HEK293 (cell line): Measurements from ENCODE around the gene PRM3.

Experiments
- GLI2 ChIP-seq: fragments of 450-650 bp; formaldehyde crosslinking; IDR thresholded peaks from 2 replicates; pipeline ENCODE4; 2017; ENCODE audit warnings: missing biosample characterization, missing genetic modification characterization, low read depth, borderline replicate concordance
- GLI4 ChIP-seq: fragments of 450-650 bp; formaldehyde crosslinking; IDR thresholded peaks from 2 replicates; pipeline ENCODE4 v1.5.1; 2016; ENCODE audit warnings: missing biosample characterization, missing genetic modification characterization
- GLIS2 ChIP-seq: fragments of 450-650 bp; formaldehyde crosslinking; IDR thresholded peaks from 2 replicates; pipeline ENCODE4 v1.5.1; 2016; ENCODE audit warnings: missing biosample characterization, missing genetic modification characterization
- MZF1 ChIP-seq: fragments of 450-650 bp; formaldehyde crosslinking; IDR thresholded peaks from 2 replicates; pipeline ENCODE4 v1.5.1; 2017; ENCODE audit warnings: missing biosample characterization, missing genetic modification characterization, borderline replicate concordance
- OSR2 ChIP-seq: fragments of 450-650 bp; formaldehyde crosslinking; IDR thresholded peaks from 2 replicates; pipeline ENCODE4 v1.5.1; 2016; ENCODE audit warnings: missing biosample characterization, missing genetic modification characterization
- SETDB1 ChIP-seq: IDR thresholded peaks from one replicate; pipeline ENCODE4 v1.6.1; 2017; ENCODE audit warnings: mild to moderate bottlenecking, low read length, moderate library complexity, mixed read lengths; ENCODE audit not compliant: insufficient read length
- TCF7L2 ChIP-seq: IDR thresholded peaks from 2 replicates; pipeline ENCODE4 v1.6.1; 2011; ENCODE audit warnings: low read depth, mild to moderate bottlenecking, inconsistent platforms, low read length, moderate library complexity, borderline replicate concordance
- ZBTB20 ChIP-seq: fragments of 450-650 bp; formaldehyde crosslinking; IDR thresholded peaks from 2 replicates; pipeline ENCODE4 v1.5.1; 2016; ENCODE audit warnings: missing biosample characterization, missing genetic modification characterization
- ZFP3 ChIP-seq: fragments of 450-650 bp; formaldehyde crosslinking; IDR thresholded peaks from 2 replicates; pipeline ENCODE4 v1.5.1; 2016; ENCODE audit warnings: low read depth, missing biosample characterization, missing genetic modification characterization
- ZNF121 ChIP-seq: fragments of 450-650 bp; formaldehyde crosslinking; IDR thresholded peaks from 2 replicates; pipeline ENCODE4 v1.5.1; 2016; ENCODE audit warnings: missing biosample characterization, missing genetic modification characterization
- ZNF146 ChIP-seq: fragments of 450-650 bp; formaldehyde crosslinking; IDR thresholded peaks from 2 replicates; pipeline ENCODE4 v1.5.1; 2016; ENCODE audit warnings: missing biosample characterization, missing genetic modification characterization
- ZNF211 ChIP-seq: fragments of 450-650 bp; formaldehyde crosslinking; IDR thresholded peaks from 2 replicates; pipeline ENCODE4 v1.5.1; 2016; ENCODE audit warnings: low read depth, missing biosample characterization, missing genetic modification characterization
- ZNF292 ChIP-seq: fragments of 450-650 bp; formaldehyde crosslinking; IDR thresholded peaks from 2 replicates; pipeline ENCODE4 v1.5.1; 2016; ENCODE audit warnings: low read depth, missing biosample characterization, missing genetic modification characterization, borderline replicate concordance
- ZNF302 ChIP-seq: fragments of 450-650 bp; formaldehyde crosslinking; IDR thresholded peaks from 2 replicates; pipeline ENCODE4 v1.5.1; 2016; ENCODE audit warnings: missing biosample characterization, missing genetic modification characterization, low read depth
- ZNF311 ChIP-seq: fragments of 450-650 bp; formaldehyde crosslinking; IDR thresholded peaks from 2 replicates; pipeline ENCODE4 v1.5.1; 2017; ENCODE audit warnings: missing biosample characterization, missing genetic modification characterization, borderline replicate concordance
- ZNF391 ChIP-seq: fragments of 450-650 bp; formaldehyde crosslinking; IDR thresholded peaks from 2 replicates; pipeline ENCODE4 v1.5.1; 2016; ENCODE audit warnings: low read depth, missing biosample characterization, missing genetic modification characterization, borderline replicate concordance
- ZNF426 ChIP-seq: fragments of 450-650 bp; formaldehyde crosslinking; IDR thresholded peaks from 2 replicates; pipeline ENCODE4 v1.5.1; 2017; ENCODE audit warnings: missing biosample characterization, missing genetic modification characterization, mild to moderate bottlenecking, inconsistent platforms, moderate library complexity
- ZNF510 ChIP-seq: fragments of 450-650 bp; formaldehyde crosslinking; IDR thresholded peaks from 2 replicates; pipeline ENCODE4 v1.5.1; 2018; ENCODE audit warnings: mild to moderate bottlenecking, missing genetic modification characterization, missing biosample characterization; ENCODE audit not compliant: insufficient replicate concordance
- ZNF530 ChIP-seq: fragments of 450-650 bp; formaldehyde crosslinking; IDR thresholded peaks from 2 replicates; pipeline ENCODE4 v1.5.1; 2016; ENCODE audit warnings: low read depth, missing biosample characterization, missing genetic modification characterization
- ZNF561 ChIP-seq: fragments of 450-650 bp; IDR thresholded peaks from 2 replicates; pipeline ENCODE4 v1.5.1; 2018; ENCODE audit warnings: missing biosample characterization, missing genetic modification characterization, borderline replicate concordance
- ZNF660 ChIP-seq: fragments of 450-650 bp; IDR thresholded peaks from 2 replicates; pipeline ENCODE4 v1.5.1; 2018; ENCODE audit warnings: missing biosample characterization, mild to moderate bottlenecking, missing genetic modification characterization
- ZNF670 ChIP-seq: fragments of 450-650 bp; formaldehyde crosslinking; IDR thresholded peaks from 2 replicates; pipeline ENCODE4 v1.5.1; 2016; ENCODE audit warnings: missing biosample characterization, missing genetic modification characterization, low read depth
- ZNF76 ChIP-seq: fragments of 450-650 bp; formaldehyde crosslinking; IDR thresholded peaks from 2 replicates; pipeline ENCODE4; 2016; ENCODE audit warnings: low read depth, missing biosample characterization, missing genetic modification characterization, borderline replicate concordance
- ZNF830 ChIP-seq: fragments of 450-650 bp; IDR thresholded peaks from 2 replicates; pipeline ENCODE4 v1.5.0; 2018; ENCODE audit warnings: missing biosample characterization, missing genetic modification characterization, low read depth, mild to moderate bottlenecking, moderate library complexity
- TF ChIP-seq, protein P1 (sequence below): fragments of 450-650 bp; formaldehyde crosslinking; IDR thresholded peaks from 2 replicates; pipeline ENCODE4 v1.5.1; 2016; ENCODE audit warnings: missing biosample characterization, missing genetic modification characterization
- TF ChIP-seq, protein P2 (sequence below): fragments of 450-650 bp; formaldehyde crosslinking; conservative IDR thresholded peaks from 2 replicates; pipeline ENCODE4 v1.5.1; 2016; ENCODE audit warnings: low read depth, missing biosample characterization, missing genetic modification characterization
- TF ChIP-seq, protein P3 (sequence below): fragments of 450-650 bp; formaldehyde crosslinking; IDR thresholded peaks from 2 replicates; pipeline ENCODE4 v1.5.1; 2016; ENCODE audit warnings: missing biosample characterization, missing genetic modification characterization
- TF ChIP-seq, protein P4 (sequence below): fragments of 450-650 bp; formaldehyde crosslinking; IDR thresholded peaks from 2 replicates; pipeline ENCODE4 v1.5.1; 2016; ENCODE audit warnings: missing biosample characterization, missing genetic modification characterization
- TF ChIP-seq, protein P5 (sequence below): fragments of 450-650 bp; IDR thresholded peaks from 2 replicates; pipeline ENCODE4 v1.5.1; 2018; ENCODE audit warnings: missing biosample characterization, mild to moderate bottlenecking, missing genetic modification characterization
- TF ChIP-seq, protein P6 (sequence below): fragments of 450-650 bp; formaldehyde crosslinking; IDR thresholded peaks from 2 replicates; pipeline ENCODE4 v1.5.1; 2016; ENCODE audit warnings: missing biosample characterization, missing genetic modification characterization

The PRM3 gene

DNA sequence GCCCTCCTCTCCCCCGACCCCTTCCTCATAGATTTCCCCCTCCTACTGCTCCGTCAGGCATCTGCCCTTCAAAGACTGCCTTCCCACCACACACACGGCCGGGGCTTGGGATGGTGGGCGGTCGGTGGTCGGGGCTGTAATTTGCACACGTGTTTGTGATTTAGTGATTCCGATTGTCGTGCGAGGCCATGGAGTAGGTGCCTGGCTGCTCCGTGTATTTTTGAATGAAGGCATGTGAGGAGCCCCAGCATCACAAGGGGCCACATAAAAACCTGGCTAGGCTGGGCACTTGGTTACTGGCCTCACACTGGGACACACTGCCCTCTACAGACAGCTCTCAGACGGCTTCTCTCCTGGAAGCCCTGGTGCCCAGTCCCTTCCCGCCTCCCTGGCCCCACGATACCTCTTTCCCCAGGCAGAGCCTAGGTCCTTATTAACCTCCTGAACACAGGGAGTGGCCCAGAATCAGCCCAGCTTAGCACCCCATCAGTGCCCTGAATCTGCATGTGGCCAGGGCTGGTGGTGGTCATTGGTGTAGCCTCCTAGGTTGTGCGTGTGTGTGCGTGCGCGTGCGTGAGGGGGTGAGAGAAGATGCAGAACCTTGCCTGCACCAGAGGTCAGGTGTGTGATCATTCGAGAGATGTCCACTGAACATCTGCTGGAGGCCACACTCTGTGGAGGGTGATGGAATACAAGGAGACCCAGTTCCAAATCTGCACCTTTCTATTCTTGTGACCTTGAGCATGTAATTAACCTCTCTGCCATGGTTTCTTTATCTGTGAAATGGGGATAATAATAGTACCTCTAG lies 16.1 kb downstream of the PRM3 start (continued):
- no peak for TF ChIP-seq ZNF510 (tag by site-specific recombination)
- TF ChIP-seq ZNF426 (tag by site-specific recombination) = no peak
- TF ChIP-seq ZNF302 (tag by site-specific recombination) = no peak
- no peak for TF ChIP-seq ZNF311 (tag by site-specific recombination)
- no peak for TF ChIP-seq MZF1 (tag by site-specific recombination)
- no peak for TF ChIP-seq ZNF76 (tag by site-specific recombination)
- peak; percentile 30; the same call in 1 of the 2 replicates for TF ChIP-seq ZNF561
- no peak for TF ChIP-seq ZNF146 (tag by site-specific recombination)
- TF ChIP-seq, protein P1, sequence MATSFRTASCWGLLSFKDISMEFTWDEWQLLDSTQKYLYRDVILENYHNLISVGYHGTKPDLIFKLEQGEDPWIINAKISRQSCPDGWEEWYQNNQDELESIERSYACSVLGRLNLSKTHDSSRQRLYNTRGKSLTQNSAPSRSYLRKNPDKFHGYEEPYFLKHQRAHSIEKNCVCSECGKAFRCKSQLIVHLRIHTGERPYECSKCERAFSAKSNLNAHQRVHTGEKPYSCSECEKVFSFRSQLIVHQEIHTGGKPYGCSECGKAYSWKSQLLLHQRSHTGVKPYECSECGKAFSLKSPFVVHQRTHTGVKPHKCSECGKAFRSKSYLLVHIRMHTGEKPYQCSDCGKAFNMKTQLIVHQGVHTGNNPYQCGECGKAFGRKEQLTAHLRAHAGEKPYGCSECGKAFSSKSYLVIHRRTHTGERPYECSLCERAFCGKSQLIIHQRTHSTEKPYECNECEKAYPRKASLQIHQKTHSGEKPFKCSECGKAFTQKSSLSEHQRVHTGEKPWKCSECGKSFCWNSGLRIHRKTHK (tag by site-specific recombination) = no peak
- TF ChIP-seq, protein P2, sequence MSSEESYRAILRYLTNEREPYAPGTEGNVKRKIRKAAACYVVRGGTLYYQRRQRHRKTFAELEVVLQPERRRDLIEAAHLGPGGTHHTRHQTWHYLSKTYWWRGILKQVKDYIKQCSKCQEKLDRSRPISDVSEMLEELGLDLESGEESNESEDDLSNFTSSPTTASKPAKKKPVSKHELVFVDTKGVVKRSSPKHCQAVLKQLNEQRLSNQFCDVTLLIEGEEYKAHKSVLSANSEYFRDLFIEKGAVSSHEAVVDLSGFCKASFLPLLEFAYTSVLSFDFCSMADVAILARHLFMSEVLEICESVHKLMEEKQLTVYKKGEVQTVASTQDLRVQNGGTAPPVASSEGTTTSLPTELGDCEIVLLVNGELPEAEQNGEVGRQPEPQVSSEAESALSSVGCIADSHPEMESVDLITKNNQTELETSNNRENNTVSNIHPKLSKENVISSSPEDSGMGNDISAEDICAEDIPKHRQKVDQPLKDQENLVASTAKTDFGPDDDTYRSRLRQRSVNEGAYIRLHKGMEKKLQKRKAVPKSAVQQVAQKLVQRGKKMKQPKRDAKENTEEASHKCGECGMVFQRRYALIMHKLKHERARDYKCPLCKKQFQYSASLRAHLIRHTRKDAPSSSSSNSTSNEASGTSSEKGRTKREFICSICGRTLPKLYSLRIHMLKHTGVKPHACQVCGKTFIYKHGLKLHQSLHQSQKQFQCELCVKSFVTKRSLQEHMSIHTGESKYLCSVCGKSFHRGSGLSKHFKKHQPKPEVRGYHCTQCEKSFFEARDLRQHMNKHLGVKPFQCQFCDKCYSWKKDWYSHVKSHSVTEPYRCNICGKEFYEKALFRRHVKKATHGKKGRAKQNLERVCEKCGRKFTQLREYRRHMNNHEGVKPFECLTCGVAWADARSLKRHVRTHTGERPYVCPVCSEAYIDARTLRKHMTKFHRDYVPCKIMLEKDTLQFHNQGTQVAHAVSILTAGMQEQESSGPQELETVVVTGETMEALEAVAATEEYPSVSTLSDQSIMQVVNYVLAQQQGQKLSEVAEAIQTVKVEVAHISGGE = no peak
- TF ChIP-seq, protein P3, sequence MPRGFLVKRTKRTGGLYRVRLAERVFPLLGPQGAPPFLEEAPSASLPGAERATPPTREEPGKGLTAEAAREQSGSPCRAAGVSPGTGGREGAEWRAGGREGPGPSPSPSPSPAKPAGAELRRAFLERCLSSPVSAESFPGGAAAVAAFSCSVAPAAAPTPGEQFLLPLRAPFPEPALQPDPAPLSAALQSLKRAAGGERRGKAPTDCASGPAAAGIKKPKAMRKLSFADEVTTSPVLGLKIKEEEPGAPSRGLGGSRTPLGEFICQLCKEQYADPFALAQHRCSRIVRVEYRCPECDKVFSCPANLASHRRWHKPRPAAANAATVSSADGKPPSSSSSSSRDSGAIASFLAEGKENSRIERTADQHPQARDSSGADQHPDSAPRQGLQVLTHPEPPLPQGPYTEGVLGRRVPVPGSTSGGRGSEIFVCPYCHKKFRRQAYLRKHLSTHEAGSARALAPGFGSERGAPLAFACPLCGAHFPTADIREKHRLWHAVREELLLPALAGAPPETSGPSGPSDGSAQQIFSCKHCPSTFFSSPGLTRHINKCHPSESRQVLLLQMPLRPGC (tag by site-specific recombination) = no peak
- no peak for TF ChIP-seq GLI4 (tag by site-specific recombination)
- TF ChIP-seq ZNF121 (tag by site-specific recombination) = no peak
- no peak for TF ChIP-seq TCF7L2
- TF ChIP-seq ZNF670 (tag by site-specific recombination) = no peak
- TF ChIP-seq, protein P4, sequence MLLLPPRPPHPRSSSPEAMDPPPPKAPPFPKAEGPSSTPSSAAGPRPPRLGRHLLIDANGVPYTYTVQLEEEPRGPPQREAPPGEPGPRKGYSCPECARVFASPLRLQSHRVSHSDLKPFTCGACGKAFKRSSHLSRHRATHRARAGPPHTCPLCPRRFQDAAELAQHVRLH (tag by site-specific recombination) = no peak
- TF ChIP-seq, protein P5, sequence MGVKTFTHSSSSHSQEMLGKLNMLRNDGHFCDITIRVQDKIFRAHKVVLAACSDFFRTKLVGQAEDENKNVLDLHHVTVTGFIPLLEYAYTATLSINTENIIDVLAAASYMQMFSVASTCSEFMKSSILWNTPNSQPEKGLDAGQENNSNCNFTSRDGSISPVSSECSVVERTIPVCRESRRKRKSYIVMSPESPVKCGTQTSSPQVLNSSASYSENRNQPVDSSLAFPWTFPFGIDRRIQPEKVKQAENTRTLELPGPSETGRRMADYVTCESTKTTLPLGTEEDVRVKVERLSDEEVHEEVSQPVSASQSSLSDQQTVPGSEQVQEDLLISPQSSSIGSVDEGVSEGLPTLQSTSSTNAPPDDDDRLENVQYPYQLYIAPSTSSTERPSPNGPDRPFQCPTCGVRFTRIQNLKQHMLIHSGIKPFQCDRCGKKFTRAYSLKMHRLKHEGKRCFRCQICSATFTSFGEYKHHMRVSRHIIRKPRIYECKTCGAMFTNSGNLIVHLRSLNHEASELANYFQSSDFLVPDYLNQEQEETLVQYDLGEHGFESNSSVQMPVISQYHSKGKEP (tag by site-specific recombination) = no peak
- TF ChIP-seq ZNF660 (tag by site-specific recombination) = no peak
- TF ChIP-seq GLI2 (tag by site-specific recombination) = no peak
- TF ChIP-seq, protein P6, sequence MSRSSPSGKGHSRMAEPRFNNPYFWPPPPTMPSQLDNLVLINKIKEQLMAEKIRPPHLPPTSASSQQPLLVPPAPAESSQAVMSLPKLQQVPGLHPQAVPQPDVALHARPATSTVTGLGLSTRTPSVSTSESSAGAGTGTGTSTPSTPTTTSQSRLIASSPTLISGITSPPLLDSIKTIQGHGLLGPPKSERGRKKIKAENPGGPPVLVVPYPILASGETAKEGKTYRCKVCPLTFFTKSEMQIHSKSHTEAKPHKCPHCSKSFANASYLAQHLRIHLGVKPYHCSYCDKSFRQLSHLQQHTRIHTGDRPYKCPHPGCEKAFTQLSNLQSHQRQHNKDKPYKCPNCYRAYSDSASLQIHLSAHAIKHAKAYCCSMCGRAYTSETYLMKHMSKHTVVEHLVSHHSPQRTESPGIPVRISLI (tag by site-specific recombination) = no peak
- TF ChIP-seq OSR2 (tag by site-specific recombination) = no peak
- no peak for TF ChIP-seq ZNF391 (tag by site-specific recombination)
- no peak for TF ChIP-seq ZNF211 (tag by site-specific recombination)
- TF ChIP-seq ZNF530 (tag by site-specific recombination) = no peak
- no peak for TF ChIP-seq GLIS2 (tag by site-specific recombination)
- TF ChIP-seq ZNF292 (tag by site-specific recombination) = no peak
- no peak for TF ChIP-seq ZNF830 (tag by site-specific recombination)
- no peak for TF ChIP-seq ZFP3
- TF ChIP-seq SETDB1 = no peak
- TF ChIP-seq ZBTB20 (tag by site-specific recombination) = peak; percentile 75
